NCI-H2227 treated with DMSO at 0.1 percent for 48 hours (cell line): ENCODE data around the gene CHST4.
"Not testable (repeated sequence)": the region's sequence is repeated elsewhere in the genome, so short reads cannot be mapped to it uniquely, and the experiment has no call there.

Source experiments
- DNase-seq: peaks from one replicate; lab custom pipeline; 2025; lab: John Stamatoyannopoulos, UW

Gene CHST4

DNA sequence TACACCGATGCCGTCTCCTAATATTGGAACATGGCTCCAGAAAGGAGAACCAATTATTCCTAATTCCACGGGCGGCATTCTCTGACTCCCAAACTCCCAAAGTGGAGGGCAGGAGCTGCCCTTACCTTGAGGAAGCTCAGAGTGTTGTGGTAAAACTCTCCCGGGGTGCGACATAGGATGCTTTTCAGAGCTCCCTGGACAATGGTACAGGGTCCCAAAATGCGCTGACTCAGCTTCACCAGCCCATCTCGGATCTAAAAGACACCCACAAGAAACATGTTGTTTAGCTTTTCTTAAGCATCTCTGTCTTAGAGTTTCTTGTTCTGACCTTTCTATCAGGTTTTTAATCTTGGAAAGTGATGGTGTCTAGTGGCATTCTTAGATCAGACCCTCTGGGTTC is 43.9 kb downstream of the CHST4 start:
- DNase-seq = no peak

DNA sequence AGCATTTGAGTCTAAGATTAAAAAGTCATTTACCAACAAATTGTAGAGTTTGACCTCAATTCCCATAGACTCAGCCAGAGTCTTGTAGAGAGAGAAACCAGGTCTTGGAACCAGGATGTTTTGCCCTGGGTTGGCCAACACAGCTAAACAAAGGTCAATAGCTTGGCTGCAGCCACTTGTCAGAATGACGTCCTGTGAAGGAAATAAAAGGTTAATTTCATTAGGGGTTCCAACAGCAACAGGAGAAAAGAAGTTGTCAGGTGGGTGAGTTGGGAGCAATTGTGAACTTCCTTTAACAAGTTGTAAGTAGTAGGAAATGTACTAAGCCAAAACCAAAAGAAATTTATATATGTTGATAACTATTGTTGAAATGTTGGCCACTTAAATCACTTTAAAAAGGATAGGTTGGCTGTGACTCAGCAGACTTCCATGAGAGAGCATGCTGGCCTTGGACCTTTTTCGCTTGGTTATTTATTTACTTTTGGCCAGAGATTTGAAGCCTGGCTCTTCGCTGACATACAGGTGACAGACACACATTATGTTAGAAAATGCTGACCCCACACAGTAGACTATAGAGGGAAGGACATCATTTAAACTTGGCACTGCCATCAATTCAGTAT is 46.4 kb downstream of the CHST4 start:
- DNase-seq = no peak

DNA sequence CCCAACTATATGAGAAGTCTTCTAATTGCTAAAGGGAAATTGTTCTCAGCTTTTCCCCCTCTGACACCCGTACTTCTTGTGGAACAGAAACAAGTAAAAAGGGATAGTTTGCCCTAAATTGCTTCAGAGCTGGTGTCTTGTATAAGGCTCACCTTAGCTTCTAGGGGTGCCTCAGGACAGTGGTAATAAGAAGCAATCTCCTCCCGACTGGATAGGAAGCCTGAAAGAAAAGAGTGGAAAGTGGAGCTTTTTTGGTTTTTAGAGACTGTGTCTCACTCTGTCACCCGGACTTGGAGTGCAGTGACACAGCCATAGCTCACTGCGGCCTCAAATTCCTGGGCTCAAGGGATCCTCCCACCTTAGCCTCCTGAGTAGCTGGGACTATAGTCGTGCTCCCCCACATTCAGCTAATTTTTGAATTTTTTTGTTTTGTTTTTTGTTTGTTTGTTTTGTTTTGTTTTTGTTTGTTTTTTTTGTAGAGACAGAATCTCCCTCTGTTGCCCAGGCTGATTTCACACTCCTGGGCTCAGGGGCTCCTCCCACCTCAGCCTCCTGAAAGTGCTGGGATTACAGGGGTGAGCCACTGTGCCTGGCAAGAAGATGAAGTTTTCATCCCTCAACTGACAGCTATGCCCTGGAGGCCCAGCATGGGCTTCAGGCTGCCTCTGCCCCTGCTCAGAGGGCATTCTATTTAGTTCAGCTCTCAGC is 47.3 kb downstream of the CHST4 start:
- no peak for DNase-seq

DNA sequence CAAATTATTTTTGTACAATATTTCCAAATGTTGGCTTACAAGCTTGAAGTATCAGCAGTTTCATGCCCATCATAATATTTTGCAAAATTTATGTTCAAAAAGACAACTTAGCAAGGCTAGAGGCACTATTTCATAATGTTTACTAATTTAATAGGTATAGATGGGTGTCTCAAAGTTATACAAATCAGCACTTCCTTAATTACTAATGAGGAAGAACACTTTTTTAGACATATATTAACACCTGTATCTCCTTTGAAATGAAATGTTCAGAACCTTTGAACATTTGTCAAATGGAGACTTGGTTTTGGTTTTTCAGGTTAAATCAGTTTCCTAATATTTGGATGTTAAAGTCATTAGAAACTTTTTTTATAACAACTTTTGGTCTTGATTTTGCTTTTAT is 48.5 kb downstream of the CHST4 start:
- no peak for DNase-seq

DNA sequence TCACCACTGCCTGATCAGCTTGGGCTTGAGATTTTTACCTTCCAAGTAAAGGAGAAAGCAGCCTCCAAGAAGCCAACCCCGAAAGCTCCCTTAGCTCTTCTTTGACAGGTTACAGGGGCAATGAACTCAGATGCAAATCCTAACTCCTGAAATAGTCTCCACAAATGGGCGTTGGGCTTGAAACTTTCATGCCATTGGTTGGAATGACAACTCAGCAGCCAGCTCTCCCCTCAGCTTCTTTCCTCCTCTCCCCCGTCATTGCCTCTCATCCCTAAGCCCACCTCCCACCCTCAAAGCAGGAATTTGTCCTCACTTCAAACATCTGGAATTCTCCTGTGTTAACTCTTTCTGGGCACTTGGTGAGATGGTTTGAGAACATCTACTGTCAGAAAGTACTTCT is 50.7 kb downstream of the CHST4 start, which contains the start of gene TAT:
Gene TAT, minus strand, starts transcription at position 122 of the 400 bp plus-strand sequence. CDS start 677 bp downstream, outside the sequence.
- no peak for DNase-seq

DNA sequence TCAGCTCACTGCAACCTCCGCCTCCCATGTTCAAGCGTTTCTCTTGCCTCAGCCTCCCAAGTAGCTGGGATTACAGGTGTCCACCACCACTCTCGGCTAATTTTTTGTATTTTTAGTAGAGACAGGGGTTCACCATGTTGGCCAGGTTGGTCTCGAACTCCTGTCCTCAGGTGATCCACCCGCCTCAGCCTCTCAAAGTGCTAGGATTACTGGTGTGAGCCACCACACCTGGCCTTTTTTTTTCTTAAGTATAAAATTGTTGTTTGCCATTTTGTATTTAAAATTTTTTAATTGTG is 56.3 kb downstream of the CHST4 start:
- DNase-seq = not testable (repeated sequence)

DNA sequence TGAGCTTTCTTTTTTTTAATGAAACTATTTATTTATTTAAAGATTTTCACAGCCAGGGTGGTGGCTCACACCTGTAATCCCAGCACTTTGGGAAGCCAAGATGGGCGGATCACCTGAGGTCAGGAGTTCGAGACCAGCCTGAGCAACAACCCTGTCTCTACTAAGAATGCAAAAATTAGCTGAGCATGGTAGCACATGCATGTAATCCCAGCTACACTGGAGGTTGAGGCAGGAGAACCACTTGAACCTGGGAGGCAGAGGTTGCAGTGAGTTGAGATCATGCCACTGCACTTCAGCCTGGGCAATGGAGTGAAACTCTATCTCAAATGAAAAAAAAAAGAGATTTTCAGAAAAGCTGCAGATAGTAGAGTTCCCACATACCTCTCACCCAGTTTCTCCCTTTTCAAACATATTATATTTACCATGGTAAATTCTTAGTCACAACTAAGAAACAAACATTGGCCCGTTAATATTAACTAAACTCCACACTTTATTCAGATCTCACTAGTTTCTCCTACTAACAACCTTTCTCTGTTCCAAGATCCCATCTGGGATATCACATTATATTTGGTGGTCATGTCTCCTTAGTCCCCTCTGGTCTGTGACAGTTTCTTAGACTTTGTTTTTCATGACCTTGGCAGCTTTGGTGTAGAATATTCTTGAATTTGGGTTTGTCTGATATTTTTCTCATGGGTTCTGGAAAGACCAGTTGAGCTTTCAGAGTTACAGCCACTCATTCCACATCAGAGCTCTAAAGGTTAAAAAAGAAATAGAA is 58.5 kb downstream of the CHST4 start:
- no peak for DNase-seq

DNA sequence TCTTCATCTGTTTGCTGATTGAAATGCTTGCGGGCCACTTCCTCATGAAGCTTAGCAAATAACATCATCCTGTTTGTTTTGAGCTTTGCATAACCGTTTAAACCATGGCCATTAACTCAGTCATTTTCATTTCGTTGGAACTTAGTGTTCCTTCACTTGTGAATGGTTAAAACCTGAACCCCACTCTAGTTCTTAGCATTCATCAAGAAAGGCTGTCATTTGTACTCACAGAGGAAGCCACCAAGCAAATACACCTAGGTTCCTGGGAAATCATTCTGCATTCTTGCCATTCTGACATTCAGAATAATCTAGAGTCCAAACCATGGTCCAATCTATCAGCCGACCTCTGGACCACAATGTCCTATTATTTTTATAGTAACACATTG is 59.1 kb downstream of the CHST4 start:
- no peak for DNase-seq
